GM10266 (cell line): ENCODE results near the gene CLDN15.

Experiments used
- DNase-seq: peaks from one replicate; pipeline ENCODE4 v3.0.0; 2012; ENCODE audit errors: extremely low spot score
- TF ChIP-seq, protein P1 (sequence below): IDR thresholded peaks from 2 replicates; pipeline ENCODE4 v1.5.1; 2012; ENCODE audit warnings: mild to moderate bottlenecking, low read depth; ENCODE audit not compliant: control insufficient read depth, insufficient read depth; ENCODE audit errors: missing control alignments

CLDN15 gene

GRCh38 chr7:101236292-101236835 is 1.2 kb downstream of the CLDN15 start:
- TF ChIP-seq, protein P1, sequence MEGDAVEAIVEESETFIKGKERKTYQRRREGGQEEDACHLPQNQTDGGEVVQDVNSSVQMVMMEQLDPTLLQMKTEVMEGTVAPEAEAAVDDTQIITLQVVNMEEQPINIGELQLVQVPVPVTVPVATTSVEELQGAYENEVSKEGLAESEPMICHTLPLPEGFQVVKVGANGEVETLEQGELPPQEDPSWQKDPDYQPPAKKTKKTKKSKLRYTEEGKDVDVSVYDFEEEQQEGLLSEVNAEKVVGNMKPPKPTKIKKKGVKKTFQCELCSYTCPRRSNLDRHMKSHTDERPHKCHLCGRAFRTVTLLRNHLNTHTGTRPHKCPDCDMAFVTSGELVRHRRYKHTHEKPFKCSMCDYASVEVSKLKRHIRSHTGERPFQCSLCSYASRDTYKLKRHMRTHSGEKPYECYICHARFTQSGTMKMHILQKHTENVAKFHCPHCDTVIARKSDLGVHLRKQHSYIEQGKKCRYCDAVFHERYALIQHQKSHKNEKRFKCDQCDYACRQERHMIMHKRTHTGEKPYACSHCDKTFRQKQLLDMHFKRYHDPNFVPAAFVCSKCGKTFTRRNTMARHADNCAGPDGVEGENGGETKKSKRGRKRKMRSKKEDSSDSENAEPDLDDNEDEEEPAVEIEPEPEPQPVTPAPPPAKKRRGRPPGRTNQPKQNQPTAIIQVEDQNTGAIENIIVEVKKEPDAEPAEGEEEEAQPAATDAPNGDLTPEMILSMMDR = no peak
- no peak for DNase-seq

DNA sequence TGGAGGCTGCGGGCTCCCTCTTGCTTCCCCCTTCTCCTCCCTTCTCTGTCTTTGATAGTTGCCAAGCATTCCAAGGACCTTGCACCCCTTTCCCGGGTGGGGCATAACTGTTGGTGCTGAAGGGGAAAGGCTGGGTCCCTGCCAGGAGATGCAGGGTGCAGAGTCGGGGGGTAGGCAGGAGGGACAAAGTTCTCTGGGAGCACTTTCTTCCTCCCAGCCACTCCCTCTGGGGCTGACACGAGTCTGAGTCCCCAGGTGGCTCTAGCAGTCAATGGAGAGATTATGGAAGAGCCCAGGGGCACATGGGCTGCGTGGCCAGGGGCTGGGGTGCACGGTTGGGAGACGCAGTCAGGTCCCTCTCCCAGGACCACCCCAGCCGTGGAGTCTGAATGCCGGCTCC is 2.1 kb downstream of the CLDN15 start:
- TF ChIP-seq, protein P1 = no peak
- DNase-seq = no peak

- TF ChIP-seq, protein P1 = peak; percentile 30
- DNase-seq = no peak
Observed at GRCh38 chr7:101235050-101235449, 2.6 kb downstream of the CLDN15 start.

DNA sequence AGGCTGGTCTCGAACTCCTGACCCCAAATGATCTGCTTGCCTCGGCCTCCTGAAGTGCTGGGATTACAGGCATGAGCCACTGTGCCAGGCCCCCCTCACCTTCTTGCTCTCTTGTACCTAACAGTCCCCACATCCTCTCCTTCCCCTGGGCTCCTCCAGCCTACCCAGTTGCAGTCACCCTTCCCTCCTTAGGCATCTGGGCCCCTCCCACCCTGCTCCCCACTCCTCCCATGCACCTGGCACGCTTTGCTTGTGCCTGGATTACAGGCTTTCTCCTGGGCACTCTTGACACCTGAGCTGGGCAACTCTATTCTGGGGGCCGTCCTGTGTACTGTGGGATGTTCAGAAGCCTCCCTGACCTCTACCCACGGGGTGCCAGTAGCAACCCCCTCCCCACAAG is 3.0 kb downstream of the CLDN15 start:
- TF ChIP-seq, protein P1 = no peak
- no peak for DNase-seq

DNA sequence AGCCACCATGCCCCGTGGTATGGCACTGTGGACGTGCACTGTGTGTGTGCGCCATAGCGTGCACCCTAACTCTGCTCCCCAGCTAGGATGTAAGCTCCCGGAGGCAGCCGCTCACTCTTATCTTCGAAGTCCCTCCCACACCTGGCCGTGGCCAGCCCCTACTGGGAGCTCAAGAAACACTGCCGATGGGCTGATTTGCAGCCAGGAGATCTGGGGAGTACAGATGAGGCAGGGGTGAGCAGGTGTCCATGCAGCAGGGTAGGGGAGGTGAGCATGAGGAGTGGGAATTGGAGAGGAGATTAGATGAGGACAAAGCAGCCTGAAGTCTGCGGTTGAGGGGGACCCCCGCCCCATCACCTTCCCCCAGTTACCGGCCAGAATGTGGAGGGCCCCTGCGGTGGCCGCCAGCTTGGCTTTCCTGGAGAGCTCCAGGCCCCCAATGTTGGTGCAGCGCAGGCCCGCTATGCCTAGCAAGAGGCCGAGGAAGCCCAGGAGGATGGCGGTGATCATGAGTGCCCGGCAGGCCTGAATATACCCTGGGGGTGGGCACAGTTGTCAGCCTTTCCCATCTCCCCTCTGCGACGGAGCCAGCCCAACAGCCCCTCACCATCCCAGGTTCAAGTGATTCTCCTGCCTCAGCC is 3.6 kb downstream of the CLDN15 start:
- DNase-seq = no peak
- TF ChIP-seq, protein P1 = no peak

DNA sequence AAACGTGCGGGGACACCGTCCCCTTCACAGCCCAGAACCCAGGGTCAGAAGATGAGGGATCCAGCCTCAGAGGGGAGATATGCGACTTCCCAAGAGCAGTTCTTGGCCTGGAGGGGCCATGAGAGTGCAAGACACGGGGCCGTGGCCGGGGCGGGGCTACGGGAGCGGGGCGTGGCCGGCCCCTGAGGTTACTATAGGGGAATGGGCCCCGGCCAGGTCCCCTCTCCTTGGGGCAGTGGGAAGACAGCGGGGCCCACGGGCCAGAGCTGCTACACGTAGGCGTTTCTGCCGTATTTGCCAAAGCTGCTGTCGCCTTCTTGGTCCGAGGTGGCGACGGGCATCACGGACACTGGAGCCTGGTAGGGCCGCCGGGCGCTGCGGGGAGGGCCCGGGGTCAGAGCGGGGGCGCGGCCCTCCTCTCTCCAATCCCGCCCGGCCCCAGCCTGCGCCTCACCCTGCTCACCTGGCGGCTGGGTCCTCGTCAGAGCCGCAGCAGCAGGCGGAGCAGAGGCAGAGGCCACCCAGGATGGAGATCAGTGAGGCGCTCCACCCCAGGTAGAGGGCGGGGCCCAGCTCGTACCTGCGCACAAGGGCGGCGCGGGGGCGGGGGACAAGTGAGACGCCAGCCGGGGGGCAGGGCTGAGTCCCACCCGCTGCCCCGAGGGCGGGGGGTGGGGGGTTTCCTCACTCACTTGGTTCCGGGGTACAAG is 5.3 kb downstream of the CLDN15 start:
- no peak for DNase-seq
- TF ChIP-seq, protein P1 = no peak

DNA sequence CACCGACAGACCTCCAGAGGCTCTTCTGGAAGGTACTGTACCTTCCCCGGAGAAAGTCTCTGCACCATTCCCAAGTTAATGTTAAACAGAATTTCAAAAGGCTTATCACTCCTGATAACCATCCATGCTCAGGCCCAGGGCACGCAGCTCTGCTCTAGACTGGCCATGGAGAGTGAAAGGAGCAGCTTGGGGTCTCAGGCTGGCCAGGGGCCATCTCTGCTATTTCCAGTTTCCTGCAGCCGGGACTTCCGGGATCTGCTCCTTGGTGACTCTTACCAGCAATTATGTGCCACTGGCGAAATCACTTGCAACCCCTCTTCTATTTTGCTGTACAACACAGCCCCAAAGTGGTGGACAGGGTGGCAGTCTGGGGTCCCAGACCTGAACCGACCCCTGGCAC is 6.0 kb downstream of the CLDN15 start:
- TF ChIP-seq, protein P1 = no peak
- DNase-seq = no peak
